SK-N-SH (cell line): ENCODE results near the gene SLC22A13. TPM values are rescaled to one million over a fixed set of nuclear protein-coding genes. Genes with fewer than 3 reads are reported as not detected.

Experiments used
- CTCF ChIA-PET: fragments of 300-600, 350-600 bp; formaldehyde crosslinking; extraction: SDS; loops from one replicate; lab custom pipeline; 2021; lab: Yijun Ruan, JAX
- POLR2A ChIA-PET: fragments of 350-600 bp; sonication (Branson Sonifier 250); formaldehyde crosslinking; extraction: SDS; loops from one replicate; lab custom pipeline; 2020; ENCODE audit warnings: antibody characterized with exemption, inconsistent platforms; lab: Yijun Ruan, JAX
- DNase-seq: peaks from one replicate; pipeline ENCODE4 v3.0.0; 2012
- H2AFZ ChIP-seq: fragments of 200-600 bp; sonication (generic); 2 replicates; pipeline ENCODE4 v1.8.1; 2016; ENCODE audit warnings: antibody characterized with exemption, mild to moderate bottlenecking, low read depth
- H3F3A ChIP-seq: fragments of 200-600 bp; sonication (generic); replicated peaks from 2 replicates; pipeline ENCODE3; 2016; ENCODE audit warnings: antibody characterized with exemption, mild to moderate bottlenecking; ENCODE audit not compliant: insufficient read depth
- H3K27ac ChIP-seq, 2 experiments: fragments of 200-500 bp in 1 of 2; fragments of 200-600 bp in 1 of 2; sonication (Bioruptor generic) in 1 of 2; sonication (generic), shearing (Covaris generic) in 1 of 2; 2 replicates each; pipeline versions ENCODE4 v1.5.1 to v1.6.1; 2014 to 2016; ENCODE audit warnings: low read depth in 2 of 2, inconsistent platforms in 1 of 2, low read length in 1 of 2, mild to moderate bottlenecking in 1 of 2, mixed read lengths in 1 of 2
- H3K27me3 ChIP-seq: fragments of 200-600 bp; sonication (generic), shearing (Covaris generic); 2 replicates; pipeline ENCODE4 v1.6.1; 2016; ENCODE audit warnings: mixed run types; ENCODE audit not compliant: insufficient read depth
- H3K36me3 ChIP-seq, 2 experiments: fragments of 200-500 bp in 1 of 2; fragments of 200-600 bp in 1 of 2; sonication (Bioruptor generic) in 1 of 2; sonication (generic) in 1 of 2; replicated peaks in 1 of 2; 2 replicates each; pipeline versions ENCODE3 to v1.5.1; 2014 to 2016; ENCODE audit warnings: low read length in 1 of 2, mild to moderate bottlenecking in 1 of 2; ENCODE audit not compliant: insufficient read depth in 2 of 2, control insufficient read depth in 1 of 2
- H3K4me1 ChIP-seq, 2 experiments: fragments of 200-500 bp in 1 of 2; fragments of 200-600 bp in 1 of 2; sonication (Bioruptor generic) in 1 of 2; sonication (generic), shearing (Covaris generic) in 1 of 2; 2 replicates each; pipeline versions ENCODE4 v1.5.1 to v1.6.1; 2014 to 2016; ENCODE audit warnings: low read depth in 1 of 2, low read length in 1 of 2, mixed run types in 1 of 2; ENCODE audit not compliant: insufficient read depth in 2 of 2, control insufficient read depth in 1 of 2
- H3K4me2 ChIP-seq: fragments of 200-600 bp; sonication (generic), shearing (Covaris generic); 2 replicates; pipeline ENCODE4 v1.6.1; 2017; ENCODE audit warnings: mixed run types
- H3K4me3 ChIP-seq, 2 experiments: fragments of 200-500 bp in 1 of 2; fragments of 200-600 bp in 1 of 2; sonication (Bioruptor generic) in 1 of 2; sonication (generic), shearing (Covaris generic) in 1 of 2; 2 replicates each; pipeline versions ENCODE4 v1.5.1 to v1.8.1; 2014 to 2016; ENCODE audit warnings: low read depth in 2 of 2, inconsistent platforms in 1 of 2, low read length in 1 of 2, mild to moderate bottlenecking in 1 of 2, mixed read lengths in 1 of 2, moderate library complexity in 1 of 2
- H3K79me2 ChIP-seq: fragments of 200-600 bp; sonication (generic); 2 replicates; pipeline ENCODE4 v1.8.1; 2017; ENCODE audit warnings: mild to moderate bottlenecking; ENCODE audit not compliant: insufficient read depth
- H3K9ac ChIP-seq: fragments of 200-600 bp; sonication (generic); 2 replicates; pipeline ENCODE4 v1.6.1; 2017; ENCODE audit warnings: mixed run types
- H3K9me2 ChIP-seq: fragments of 200-600 bp; sonication (generic); 2 replicates; pipeline ENCODE4 v1.6.1; 2017; ENCODE audit warnings: mixed run types
- H3K9me3 ChIP-seq: fragments of 200-600 bp; sonication (generic); 2 replicates; pipeline ENCODE4 v1.6.1; 2017; ENCODE audit warnings: mixed run types, mild to moderate bottlenecking, moderate library complexity
- H4K20me1 ChIP-seq: fragments of 200-600 bp; sonication (generic); 2 replicates; pipeline ENCODE4 v1.6.1; 2017; ENCODE audit warnings: mild to moderate bottlenecking, mixed run types; ENCODE audit not compliant: insufficient read depth
- CTCF ChIP-seq: fragments of 200-600 bp; sonication (generic); IDR thresholded peaks from 2 replicates; pipeline ENCODE4 v1.6.1; 2017; ENCODE audit warnings: antibody characterized with exemption, mild to moderate bottlenecking, moderate library complexity
- ELF1 ChIP-seq: IDR thresholded peaks from 2 replicates; pipeline ENCODE4 v1.4.0; 2012
- EP300 ChIP-seq, 2 experiments: IDR thresholded peaks; 2 replicates each; pipeline versions ENCODE4 v1.4.0 to v1.6.1; 2012; ENCODE audit warnings: borderline replicate concordance in 1 of 2, low read depth in 1 of 2, low read length in 1 of 2
- EZH2phosphoT487 ChIP-seq: fragments of 200-600 bp; sonication (generic); IDR thresholded peaks from 2 replicates; pipeline ENCODE4 v1.6.1; 2017; ENCODE audit warnings: low read depth, mixed run types, mild to moderate bottlenecking, antibody characterized with exemption, moderate library complexity, borderline replicate concordance
- FOXM1 ChIP-seq: IDR thresholded peaks from 2 replicates; pipeline ENCODE4 v1.4.0; 2012; ENCODE audit warnings: low read depth, mild to moderate bottlenecking
- GATA2 ChIP-seq: sonication (generic); formaldehyde crosslinking; IDR thresholded peaks from 2 replicates; pipeline ENCODE4 v1.5.0; 2020; ENCODE audit warnings: mild to moderate bottlenecking, missing genetic modification reagents
- IRF3 ChIP-seq: fragments of 150-350 bp; IDR thresholded peaks from 2 replicates; pipeline ENCODE4 v1.6.1; 2016; ENCODE audit warnings: mild to moderate bottlenecking, low read depth, low read length
- JUND ChIP-seq: IDR thresholded peaks from 2 replicates; pipeline ENCODE4 v1.4.0; 2012
- MAX ChIP-seq: IDR thresholded peaks from 2 replicates; pipeline ENCODE4 v1.4.0; 2012; ENCODE audit warnings: low read depth
- MEF2A ChIP-seq: IDR thresholded peaks from 2 replicates; pipeline ENCODE4 v1.4.0; 2012; ENCODE audit warnings: low read depth, borderline replicate concordance
- MXI1 ChIP-seq: IDR thresholded peaks from 2 replicates; pipeline ENCODE4 v1.6.1; 2012; ENCODE audit warnings: mild to moderate bottlenecking, low read depth, low read length, improper control_type of control experiment
- RAD21 ChIP-seq: IDR thresholded peaks from 2 replicates; pipeline ENCODE4 v1.6.1; 2012; ENCODE audit warnings: mild to moderate bottlenecking, low read length
- RFX5 ChIP-seq: IDR thresholded peaks from 2 replicates; pipeline ENCODE4 v1.6.1; 2012; ENCODE audit warnings: mild to moderate bottlenecking, improper control_type of control experiment, low read length
- SIN3A ChIP-seq: IDR thresholded peaks from 2 replicates; pipeline ENCODE4 v1.6.1; 2012; ENCODE audit warnings: low read depth, mild to moderate bottlenecking, low read length, moderate library complexity, borderline replicate concordance
- SMC3 ChIP-seq: IDR thresholded peaks from 2 replicates; pipeline ENCODE4 v1.6.1; 2012; ENCODE audit warnings: low read depth, low read length, improper control_type of control experiment
- TAF1 ChIP-seq: IDR thresholded peaks from 2 replicates; pipeline ENCODE4 v1.6.1; 2012; ENCODE audit warnings: low read depth, mild to moderate bottlenecking, low read length, moderate library complexity, borderline replicate concordance
- TCF12 ChIP-seq: IDR thresholded peaks from 2 replicates; pipeline ENCODE4 v1.4.0; 2012
- TEAD4 ChIP-seq: IDR thresholded peaks from 2 replicates; pipeline ENCODE4 v1.4.0; 2012; ENCODE audit warnings: mild to moderate bottlenecking, borderline replicate concordance; ENCODE audit not compliant: insufficient read depth
- USF2 ChIP-seq: fragments of 150-350 bp; IDR thresholded peaks from 2 replicates; pipeline ENCODE4 v1.6.1; 2017; ENCODE audit warnings: antibody characterized with exemption, low read length, low read depth, borderline replicate concordance
- WGBS: methylation state at CpG from one replicate; pipeline ENCODE4 v1.1.6; 2017; ENCODE audit warnings: low lambda C conversion rate; 5-methylcytosine and 5-hydroxymethylcytosine counted together
- polyA plus RNA-seq, 3 experiments: library from polyadenylated mRNA; depleted of rRNA; stranded (reverse); fragments of >200 nt; gene quantifications; 2 replicates each; pipeline ENCODE4 v1.2.3, GENCODE V29; 2012

SLC22A13 gene
- polyA plus RNA-seq, 1 of the 3 experiments (the other 2 are of a cell fraction): 0.08 TPM

- H3K36me3 ChIP-seq: no peaks in the 10 kb centered on the region
- no peaks in the 10 kb centered on the region for H3K9me3 ChIP-seq
- TF ChIP-seq ELF1 (no peak), USF2 (no peak), EP300 (IDR thresholded peaks at IDR 0.05; ENCODE audit: borderline replicate concordance in 1 of 2, low read depth in 1 of 2, low read length in 1 of 2) (no peak)
- TF ChIP-seq, all 33 proteins: peak for 0
- H4K20me1 ChIP-seq: no peaks in the 10 kb centered on the region
- H3K9me2 ChIP-seq: no peaks in the 10 kb centered on the region
- no peaks in the 10 kb centered on the region for H3F3A ChIP-seq
- H3K27me3 ChIP-seq: no peaks in the 10 kb centered on the region
- DNase-seq: no peak
- no peak overlapping the region for H3K4me3 ChIP-seq
- H3K4me2 ChIP-seq: no peak overlapping the region
- no peaks in the 10 kb centered on the region for H3K79me2 ChIP-seq
- ChIA-PET POLR2A (no interaction called here), CTCF (no interaction called here)
- no peak overlapping the region for H3K27ac ChIP-seq
- 75% methylated on average over 1 of the region's 1 CpG for WGBS
- H2AFZ ChIP-seq: no peak overlapping the region
- peaks cover 0 to 27% of the 10 kb centered on the region in 2 experiments; a peak in 1 of 4 replicates for H3K4me1 ChIP-seq
- H3K9ac ChIP-seq: no peak overlapping the region
Observed at GRCh38 chr3:38266810-38267209, 1.2 kb downstream of the SLC22A13 start.

GRCh38 chr3:38267662-38268061 lies 2.0 kb downstream of the SLC22A13 start:
- H3K79me2 ChIP-seq: no peaks in the 10 kb centered on the region
- no peak overlapping the region for H3K4me3 ChIP-seq
- 94% methylated on average over 2 of the region's 2 CpGs for WGBS
- H3K4me2 ChIP-seq: no peak overlapping the region
- CTCF ChIA-PET: no interaction called here
- H3K27me3 ChIP-seq: no peaks in the 10 kb centered on the region
- H3K4me1 ChIP-seq: peaks cover 0 to 27% of the 10 kb centered on the region in 2 experiments; a peak in 1 of 4 replicates
- H3F3A ChIP-seq: no peaks in the 10 kb centered on the region
- POLR2A ChIA-PET: no interaction called here
- no peak overlapping the region for H3K27ac ChIP-seq
- no peak for DNase-seq
- no peak for TF ChIP-seq MEF2A
- TF ChIP-seq MAX: no peak
- TF ChIP-seq CTCF: no peak
- no peak for TF ChIP-seq MXI1
- no peak for TF ChIP-seq TEAD4
- TF ChIP-seq EZH2phosphoT487: no peak
- no peak for TF ChIP-seq RAD21
- TF ChIP-seq JUND: no peak
- no peak for TF ChIP-seq SMC3
- no peak for TF ChIP-seq SIN3A
- TF ChIP-seq TCF12: no peak
- no peak for TF ChIP-seq GATA2 (CRISPR knock-in tag)
- TF ChIP-seq EP300 (IDR thresholded peaks at IDR 0.05; ENCODE audit: borderline replicate concordance in 1 of 2, low read depth in 1 of 2, low read length in 1 of 2): no peak
- TF ChIP-seq TAF1: no peak
- no peak for TF ChIP-seq IRF3
- no peak for TF ChIP-seq RFX5
- TF ChIP-seq FOXM1: no peak
- TF ChIP-seq, all 33 proteins: peak for 0
- Histone ChIP-seq H2AFZ (no peak overlapping the region), H3K36me3 (no peaks in the 10 kb centered on the region), H3K9me3 (no peaks in the 10 kb centered on the region), H4K20me1 (no peaks in the 10 kb centered on the region), H3K9me2 (no peaks in the 10 kb centered on the region), H3K9ac (no peak overlapping the region)
